Fibroblast of mammary gland (primary cell): ENCODE measurements around the gene KIF4B.
"Not testable (repeated sequence)": the region's sequence is repeated elsewhere in the genome, so short reads cannot be mapped to it uniquely, and the experiment has no call there.

Source experiments
- DNase-seq: peaks from one replicate; pipeline ENCODE4 v3.0.0-alpha.2; 2010; ENCODE audit warnings: low read depth
- H3K4me3 ChIP-seq: 2 replicates; pipeline ENCODE4 v1.5.1; 2011; ENCODE audit warnings: low read depth, mild to moderate bottlenecking, low read length, moderate library complexity; ENCODE audit not compliant: control insufficient read depth
- CTCF ChIP-seq: conservative IDR thresholded peaks from 2 replicates; pipeline ENCODE4 v1.5.1; 2011; ENCODE audit warnings: low read depth, low read length, inconsistent platforms; ENCODE audit not compliant: control insufficient read depth, insufficient read depth

The KIF4B gene

GRCh38 chr5:154972476-154973080, 41.0 kb upstream of the KIF4B start:
- peak; percentile 70 for TF ChIP-seq CTCF
- DNase-seq, result peak; percentile 50

DNA sequence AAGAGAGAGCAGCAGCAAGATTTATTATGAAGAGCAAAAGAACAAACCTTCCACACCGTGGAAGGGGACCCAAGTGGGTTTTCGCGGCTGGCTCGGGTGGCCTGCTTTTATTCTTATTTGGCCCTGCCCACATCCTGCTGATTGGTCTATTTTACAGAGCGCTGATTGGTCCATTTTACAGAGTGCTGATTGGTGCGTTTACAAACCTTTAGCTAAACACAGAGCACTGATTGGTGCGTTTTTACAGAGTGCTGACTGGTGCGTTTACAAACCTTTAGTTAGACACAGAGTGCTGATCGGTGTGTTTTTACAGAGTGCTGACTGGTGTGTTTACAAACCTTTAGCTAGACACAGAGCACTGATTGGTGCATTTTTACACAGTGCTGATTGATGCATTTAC, 37.5 kb upstream of the KIF4B start:
- not testable (repeated sequence) for DNase-seq, H3K4me3 ChIP-seq

More at GRCh38 chr5:154972476-154973080, 41.0 kb upstream of the KIF4B start:
- H3K4me3 ChIP-seq, result no peak overlapping the region

DNA sequence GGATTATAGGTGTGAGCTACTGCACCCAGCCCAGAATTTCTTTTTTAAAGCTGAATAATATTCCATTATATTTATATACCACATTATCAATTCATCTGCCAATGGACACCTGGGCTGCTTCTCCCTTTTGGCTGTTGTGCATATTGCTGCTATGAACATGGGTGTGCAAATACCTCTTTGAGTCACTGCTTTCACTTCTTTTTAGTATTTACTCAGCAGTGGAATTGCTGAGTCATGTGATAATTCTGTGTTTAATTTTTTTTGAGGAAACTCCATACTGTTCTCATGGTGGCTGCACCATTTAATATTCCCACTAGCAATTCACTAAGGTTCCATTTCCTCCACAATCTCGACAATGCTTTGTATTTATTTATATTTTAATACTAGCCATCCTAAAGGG, 36.1 kb upstream of the KIF4B start:
- TF ChIP-seq CTCF, result no peak
- no peak overlapping the region for H3K4me3 ChIP-seq
- peak; percentile 23 for DNase-seq

DNA sequence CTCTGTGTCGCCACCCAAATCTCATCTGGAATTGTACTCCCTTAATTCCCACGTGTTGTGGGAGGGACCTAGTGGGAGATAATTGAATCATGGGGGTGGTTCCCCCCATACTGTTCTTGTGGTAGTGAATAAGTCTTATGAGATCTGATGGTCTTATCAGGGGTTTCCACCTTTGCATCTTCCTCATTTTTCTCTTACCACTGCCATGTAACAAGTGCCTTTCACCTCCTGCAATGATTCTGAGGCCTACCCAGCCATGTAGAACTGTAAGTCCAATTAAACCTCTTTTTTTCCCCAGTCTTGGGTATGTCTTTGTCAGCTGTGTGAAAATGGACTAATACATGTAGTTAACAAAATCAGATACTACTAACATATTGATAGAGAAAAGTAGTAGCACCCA, 35.3 kb upstream of the KIF4B start:
- not testable (repeated sequence) for DNase-seq, H3K4me3 ChIP-seq

- H3K4me3 ChIP-seq, result no peak overlapping the region
- TF ChIP-seq CTCF, result no peak
- no peak for DNase-seq
These were observed 28.5 kb upstream of the KIF4B start for GRCh38 chr5:154984946-154985516.

- no peak for TF ChIP-seq CTCF
- H3K4me3 ChIP-seq, result no peak overlapping the region
- peak; percentile 50 for DNase-seq
These were observed 27.4 kb upstream of the KIF4B start for GRCh38 chr5:154986151-154986550.

- no peak for DNase-seq
- H3K4me3 ChIP-seq, result no peak overlapping the region
- TF ChIP-seq CTCF, result no peak
These were observed 23.9 kb upstream of the KIF4B start for GRCh38 chr5:154989626-154990025.

- no peak overlapping the region for H3K4me3 ChIP-seq
- TF ChIP-seq CTCF, result no peak
- no peak for DNase-seq
These were observed 20.1 kb upstream of the KIF4B start for GRCh38 chr5:154993461-154993860.
